Activated T-helper 1 cell treated with anti-CD3 and anti-CD28 coated beads, Interleukin-12 subunit alpha, Interleukin-12 subunit beta, Interleukin-2, Interleukin-4 antibody, amounts not matched to agents 30 ng/mL and 10 ng/mL and 1 ng/mL, durations not matched to agents 14 hours and 24 hours and 36 hours (primary cell): ENCODE measurements around the gene ITPKC. TPM values are rescaled to one million over a fixed set of nuclear protein-coding genes. Genes with fewer than 3 reads are reported as not detected.

ENCODE experiments used
- DNase-seq: peaks from one replicate; pipeline ENCODE4 v3.0.0; 2021; ENCODE audit warnings: low spot score
- H3K27ac Mint-ChIP-seq: one replicate; pipeline ENCODE4 v1.8.0; 2021; ENCODE audit warnings: mild to moderate bottlenecking, mixed read lengths
- H3K27me3 Mint-ChIP-seq: one replicate; pipeline ENCODE4 v1.8.0; 2022; ENCODE audit warnings: mild to moderate bottlenecking, moderate library complexity, mixed read lengths; ENCODE audit not compliant: insufficient read depth
- H3K36me3 Mint-ChIP-seq: one replicate; pipeline ENCODE4 v1.8.0; 2021; ENCODE audit warnings: low read depth, mixed read lengths
- H3K4me1 Mint-ChIP-seq: one replicate; pipeline ENCODE4 v1.8.0; 2021; ENCODE audit warnings: low read depth, mixed read lengths
- H3K4me3 Mint-ChIP-seq: one replicate; pipeline ENCODE4 v1.8.0; 2021; ENCODE audit warnings: mild to moderate bottlenecking, moderate library complexity, mixed read lengths
- H3K9me3 Mint-ChIP-seq: one replicate; pipeline ENCODE4 v1.8.0; 2021; ENCODE audit warnings: mixed read lengths
- intact Hi-C: fragments of 100-400 bp; cut with micrococcal nuclease; formaldehyde crosslinking; loops from one replicate; pipeline ENCODE4 v1.15.1; 2024
- total RNA-seq: library from RNA; stranded (reverse); gene quantifications from 2 replicates; pipeline ENCODE4 v1.2.3, GENCODE V29; 2022

Gene ITPKC
- total RNA-seq, 1 donor from 2014 or later: 8.7 TPM

DNA sequence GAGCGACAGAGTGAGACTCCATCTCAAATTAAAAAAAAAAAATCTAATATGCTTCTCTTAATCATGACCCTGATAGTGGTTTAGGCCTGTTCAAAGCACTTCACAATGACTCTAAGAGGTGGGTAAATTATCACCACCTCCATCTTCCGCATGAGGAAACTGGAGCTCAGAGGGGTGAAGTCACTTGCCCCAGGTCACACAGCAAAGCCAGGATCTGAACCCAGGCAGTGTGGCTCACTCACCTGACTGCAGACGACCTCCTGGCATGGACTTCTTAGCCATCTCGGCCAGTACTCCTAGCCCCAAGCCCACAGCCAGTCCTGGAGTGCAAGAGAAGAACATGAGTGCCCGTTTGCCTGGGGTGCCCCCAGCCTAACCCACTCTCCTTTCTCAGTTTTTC is 7.1 kb upstream of the ITPKC start:
- DNase-seq: no peak
- H3K27ac Mint-ChIP-seq: no peak overlapping the region
- H3K36me3 Mint-ChIP-seq: peaks cover 35% of the 10 kb centered on the region
- H3K9me3 Mint-ChIP-seq: no peaks in the 10 kb centered on the region
- no peak overlapping the region for H3K4me3 Mint-ChIP-seq
- peaks cover 25% of the 10 kb centered on the region for H3K4me1 Mint-ChIP-seq
- intact Hi-C loops: loop anchor here (10.0 kb wide), 1 partner anchor 245 kb away; the partner anchor contains the start of genes BLVRB and SPTBN4
- no peaks in the 10 kb centered on the region for H3K27me3 Mint-ChIP-seq

DNA sequence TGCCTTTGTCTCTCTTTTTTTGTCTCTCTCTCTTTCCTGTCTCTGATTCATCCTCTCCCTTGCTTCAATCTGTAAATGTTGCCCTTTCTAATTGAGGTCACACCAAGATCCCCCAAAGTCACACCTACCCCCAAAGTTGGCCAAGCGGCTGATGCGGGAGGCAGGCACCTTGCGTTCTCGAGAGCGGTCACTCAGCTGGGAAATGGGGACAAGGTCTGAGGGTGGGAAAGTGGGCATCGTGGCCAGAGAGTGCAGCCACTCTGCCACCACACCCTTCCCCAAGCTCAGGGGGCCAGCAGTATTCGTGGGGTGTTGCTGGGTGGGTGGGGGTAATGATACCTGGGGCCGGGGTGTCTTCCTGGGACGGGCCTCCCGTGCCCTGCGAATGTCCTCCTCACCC is 3.0 kb upstream of the ITPKC start:
- H3K27ac Mint-ChIP-seq: peak overlapping the region; percentile 95
- peaks cover 47% of the 10 kb centered on the region for H3K4me1 Mint-ChIP-seq
- no peak for DNase-seq
- peak overlapping the region; percentile 83 for H3K4me3 Mint-ChIP-seq
- H3K27me3 Mint-ChIP-seq: no peaks in the 10 kb centered on the region
- H3K36me3 Mint-ChIP-seq: peaks cover 26% of the 10 kb centered on the region
- intact Hi-C loops: loop anchor here (10.0 kb wide), 1 partner anchor 249 kb away; the partner anchor contains the start of genes BLVRB and SPTBN4
- no peaks in the 10 kb centered on the region for H3K9me3 Mint-ChIP-seq

DNA sequence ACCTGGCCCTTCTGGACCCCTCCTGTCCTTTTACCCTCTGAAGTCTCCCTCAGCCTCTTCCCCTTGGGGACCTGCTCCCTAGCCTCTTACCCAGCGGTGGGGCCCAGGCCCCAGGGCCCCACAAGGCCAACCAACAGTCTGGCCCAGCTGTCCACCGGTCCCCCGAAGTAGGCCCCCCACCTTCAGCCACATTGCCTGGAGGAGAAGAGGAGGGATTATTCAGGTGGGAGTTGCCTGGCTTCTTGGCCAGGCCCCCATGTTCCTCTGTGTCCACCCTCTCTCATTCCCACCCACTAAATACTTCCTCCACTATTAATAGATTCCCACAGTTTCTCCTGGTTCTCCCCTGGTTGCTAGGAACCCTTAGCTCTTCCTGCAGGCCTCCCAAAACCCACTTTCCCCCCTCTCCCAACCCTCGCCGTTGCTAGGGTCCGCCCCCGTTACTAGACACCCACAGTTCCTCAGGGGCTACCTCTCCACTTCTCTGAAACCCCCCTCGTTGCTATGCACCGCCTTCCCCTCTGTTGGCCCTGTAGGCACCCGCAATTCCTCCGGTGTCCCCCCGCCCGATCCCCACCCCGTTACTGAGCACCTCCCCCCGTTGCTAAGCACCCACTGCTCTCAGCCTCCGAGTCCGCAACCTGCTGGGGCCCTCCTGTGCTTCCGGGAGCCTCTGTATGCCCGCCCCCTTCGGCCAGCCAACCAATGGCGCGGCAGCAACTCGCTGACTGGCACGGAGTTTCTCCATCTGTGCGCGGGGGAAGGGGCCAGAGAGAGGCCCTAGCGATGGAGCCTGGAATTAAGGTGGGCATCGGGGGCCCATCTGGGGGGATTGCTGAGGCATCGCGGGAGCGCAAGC is 2.2 kb upstream of the ITPKC start:
- Mint-ChIP-seq H3K27ac (peak overlapping the region; percentile 95), H3K4me3 (peak overlapping the region; percentile 83), H3K9me3 (no peaks in the 10 kb centered on the region), H3K27me3 (no peaks in the 10 kb centered on the region), H3K36me3 (peaks cover 20% of the 10 kb centered on the region), H3K4me1 (peaks cover 42% of the 10 kb centered on the region)
- intact Hi-C loops: loop anchor here (1.0 to 10.0 kb wide), 8 partner anchors 24 to 1173 kb away; partner anchors contain the start of genes AKT2, BLVRB, C19orf47 and NUMBL
- peak; percentile 90 for DNase-seq

DNA sequence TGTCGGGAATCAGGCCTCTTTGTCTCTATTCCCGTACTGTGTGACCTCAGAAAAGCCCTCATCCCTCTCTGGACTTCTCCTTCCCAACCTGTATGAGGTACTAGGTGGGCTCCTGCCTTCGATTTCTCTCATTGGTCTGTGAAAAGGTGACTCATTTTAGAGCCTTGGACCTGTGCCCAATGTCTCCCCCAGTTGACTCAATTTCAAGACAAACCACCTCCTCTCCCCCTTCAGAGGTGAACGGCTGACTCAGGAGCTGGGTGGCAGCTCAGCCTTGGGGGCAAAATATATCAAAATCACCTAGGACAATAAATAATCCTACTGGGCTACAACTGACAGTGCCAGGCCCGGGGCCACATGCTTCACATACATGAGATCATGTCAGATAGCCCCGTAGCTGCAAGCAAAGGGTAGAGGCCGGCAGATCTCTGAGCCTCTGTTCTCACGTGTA is 856 bp upstream of the ITPKC start:
- peaks cover 49% of the 10 kb centered on the region for H3K4me1 Mint-ChIP-seq
- peak overlapping the region; percentile 83 for H3K4me3 Mint-ChIP-seq
- peaks cover 22% of the 10 kb centered on the region for H3K36me3 Mint-ChIP-seq
- peak; percentile 19 for DNase-seq
- intact Hi-C loops: loop anchor here (1.0 to 10.0 kb wide), 7 partner anchors 34 to 1171 kb away; partner anchors contain the start of genes ACTMAP, AKT2, BLVRB and C19orf47
- no peaks in the 10 kb centered on the region for H3K9me3 Mint-ChIP-seq
- peak overlapping the region; percentile 95 for H3K27ac Mint-ChIP-seq
- no peaks in the 10 kb centered on the region for H3K27me3 Mint-ChIP-seq

DNA sequence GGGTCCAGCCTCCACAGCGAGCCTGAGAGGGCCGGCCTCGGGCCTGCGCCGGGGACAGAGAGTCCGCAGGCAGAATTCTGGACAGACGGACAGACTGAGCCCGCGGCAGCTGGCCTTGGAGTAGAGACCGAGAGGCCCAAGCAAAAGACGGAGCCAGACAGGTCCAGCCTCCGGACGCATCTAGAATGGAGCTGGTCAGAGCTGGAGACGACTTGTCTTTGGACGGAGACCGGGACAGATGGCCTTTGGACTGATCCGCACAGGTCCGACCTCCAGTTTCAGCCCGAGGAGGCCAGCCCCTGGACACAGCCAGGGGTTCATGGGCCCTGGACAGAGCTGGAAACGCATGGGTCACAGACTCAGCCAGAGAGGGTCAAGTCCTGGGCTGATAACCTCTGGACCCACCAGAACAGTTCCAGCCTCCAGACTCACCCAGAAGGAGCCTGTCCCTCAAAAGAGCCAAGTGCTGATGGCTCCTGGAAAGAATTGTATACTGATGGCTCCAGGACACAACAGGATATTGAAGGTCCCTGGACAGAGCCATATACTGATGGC is 490 bp downstream of the ITPKC start:
- Mint-ChIP-seq H3K27ac (peak overlapping the region; percentile 68), H3K36me3 (peaks cover 21% of the 10 kb centered on the region), H3K9me3 (no peaks in the 10 kb centered on the region), H3K27me3 (no peaks in the 10 kb centered on the region), H3K4me3 (peak overlapping the region; percentile 97), H3K4me1 (peaks cover 49% of the 10 kb centered on the region)
- DNase-seq: peak; percentile 3
- intact Hi-C loops: loop anchor here (1.0 to 10.0 kb wide), 5 partner anchors 253 to 1170 kb away; partner anchors contain the start of genes AKT2, BLVRB, C19orf47 and PLD3

DNA sequence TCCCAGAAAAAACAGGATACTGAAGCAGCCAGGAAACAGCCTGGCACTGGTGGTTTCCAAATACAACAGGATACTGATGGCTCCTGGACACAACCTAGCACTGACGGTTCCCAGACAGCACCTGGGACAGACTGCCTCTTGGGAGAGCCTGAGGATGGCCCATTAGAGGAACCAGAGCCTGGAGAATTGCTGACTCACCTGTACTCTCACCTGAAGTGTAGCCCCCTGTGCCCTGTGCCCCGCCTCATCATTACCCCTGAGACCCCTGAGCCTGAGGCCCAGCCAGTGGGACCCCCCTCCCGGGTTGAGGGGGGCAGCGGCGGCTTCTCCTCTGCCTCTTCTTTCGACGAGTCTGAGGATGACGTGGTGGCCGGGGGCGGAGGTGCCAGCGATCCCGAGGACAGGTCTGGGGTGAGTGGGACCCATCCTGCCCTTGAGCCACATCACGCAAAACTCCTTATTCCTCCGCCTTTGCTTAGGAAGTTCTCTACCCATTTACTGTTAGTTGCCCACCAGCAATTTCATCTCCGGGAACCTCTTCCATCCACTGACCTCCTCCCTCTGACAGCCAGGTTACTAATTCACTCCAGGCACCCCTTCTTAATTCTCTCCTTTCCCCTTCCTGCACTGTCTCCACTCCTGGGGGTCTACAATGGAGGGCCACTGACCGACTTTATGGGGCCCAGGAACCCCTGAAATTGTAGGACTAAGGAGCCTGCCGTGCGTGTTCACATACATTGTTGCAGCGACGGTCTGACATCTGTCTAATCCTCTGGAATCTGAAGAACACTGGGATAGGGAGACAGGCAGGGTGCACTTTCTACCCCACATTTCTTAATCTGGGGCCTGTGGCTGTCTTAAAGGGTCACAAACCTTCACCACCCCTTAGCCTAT is 1.2 kb downstream of the ITPKC start:
- intact Hi-C loops: loop anchor here (1.0 to 10.0 kb wide), 5 partner anchors 253 to 1169 kb away; partner anchors contain the start of genes AKT2, BLVRB, C19orf47 and PLD3
- no peak for DNase-seq
- Mint-ChIP-seq H3K4me3 (peak overlapping the region; percentile 97), H3K9me3 (peaks cover under 1% of the 10 kb centered on the region), H3K27me3 (no peaks in the 10 kb centered on the region), H3K27ac (peak overlapping the region; percentile 94), H3K36me3 (peaks cover 21% of the 10 kb centered on the region), H3K4me1 (peaks cover 52% of the 10 kb centered on the region)

DNA sequence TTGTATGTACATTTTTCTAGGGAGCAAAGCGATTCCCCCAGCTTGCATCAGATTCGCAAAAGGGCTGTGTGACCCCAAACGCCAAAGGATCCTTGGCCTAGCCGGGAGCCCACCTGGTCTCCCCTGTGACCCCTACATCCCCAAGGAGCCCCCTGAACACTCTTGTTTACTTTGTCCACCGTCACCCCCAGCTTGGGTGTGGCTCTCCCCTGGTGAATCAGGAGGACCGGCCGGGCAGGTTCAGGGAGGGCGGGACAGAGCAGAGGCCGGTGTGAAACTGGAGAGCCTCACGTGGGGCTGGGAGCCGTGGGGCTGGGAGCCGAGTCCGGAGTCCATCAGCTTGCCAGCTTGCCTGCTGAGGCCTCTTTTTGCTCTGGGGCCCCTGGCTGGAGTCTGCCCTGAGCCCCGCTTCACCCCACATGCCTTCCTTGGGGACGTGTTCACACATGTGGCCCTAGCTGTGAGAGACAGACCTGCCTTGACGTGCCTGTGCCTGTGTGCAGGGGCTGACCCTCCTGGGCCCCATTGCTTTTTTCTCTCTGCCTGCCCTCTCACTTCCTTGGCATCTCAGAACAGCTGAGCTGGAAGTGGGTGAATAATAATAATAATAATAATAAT is 2.0 kb downstream of the ITPKC start:
- Mint-ChIP-seq H3K4me1 (peaks cover 49% of the 10 kb centered on the region), H3K9me3 (peaks cover 4% of the 10 kb centered on the region), H3K27ac (no peak overlapping the region), H3K27me3 (no peaks in the 10 kb centered on the region), H3K4me3 (peak overlapping the region; percentile 97), H3K36me3 (peaks cover 25% of the 10 kb centered on the region)
- intact Hi-C loops: loop anchor here (5.0 to 10.0 kb wide), 4 partner anchors 254 to 1168 kb away; partner anchors contain the start of genes AKT2, BLVRB, C19orf47 and PLD3
- no peak for DNase-seq

DNA sequence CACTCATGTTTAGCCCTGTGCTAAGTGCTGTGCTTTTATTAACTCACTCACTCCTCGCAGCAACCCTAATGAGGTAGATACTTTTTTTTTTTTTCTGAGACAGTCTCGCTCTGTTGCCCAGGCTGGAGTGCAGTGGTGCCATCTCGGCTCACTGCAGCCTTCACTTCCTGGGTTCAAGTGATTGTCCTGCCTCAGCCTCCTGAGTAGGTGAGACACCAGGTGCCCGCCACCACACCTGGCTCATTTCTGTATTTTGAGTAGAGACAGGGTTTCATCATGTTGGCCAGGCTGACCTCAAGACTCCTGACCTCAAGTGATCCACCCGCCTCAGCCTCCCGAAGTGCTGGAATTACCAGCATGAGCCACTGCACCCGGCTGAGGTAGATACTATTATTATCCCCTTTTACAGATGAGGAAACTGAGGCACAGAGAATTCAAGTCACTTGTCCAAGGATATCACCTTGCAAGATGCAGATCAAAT is 2.5 kb downstream of the ITPKC start:
- no peaks in the 10 kb centered on the region for H3K27me3 Mint-ChIP-seq
- DNase-seq: no peak
- no peak overlapping the region for H3K27ac Mint-ChIP-seq
- peaks cover 26% of the 10 kb centered on the region for H3K36me3 Mint-ChIP-seq
- peaks cover 45% of the 10 kb centered on the region for H3K4me1 Mint-ChIP-seq
- intact Hi-C loops: loop anchor here (5.0 to 10.0 kb wide), 4 partner anchors 255 to 1168 kb away; partner anchors contain the start of genes AKT2, BLVRB, C19orf47 and PLD3
- H3K4me3 Mint-ChIP-seq: peak overlapping the region; percentile 97
- peaks cover 4% of the 10 kb centered on the region for H3K9me3 Mint-ChIP-seq

DNA sequence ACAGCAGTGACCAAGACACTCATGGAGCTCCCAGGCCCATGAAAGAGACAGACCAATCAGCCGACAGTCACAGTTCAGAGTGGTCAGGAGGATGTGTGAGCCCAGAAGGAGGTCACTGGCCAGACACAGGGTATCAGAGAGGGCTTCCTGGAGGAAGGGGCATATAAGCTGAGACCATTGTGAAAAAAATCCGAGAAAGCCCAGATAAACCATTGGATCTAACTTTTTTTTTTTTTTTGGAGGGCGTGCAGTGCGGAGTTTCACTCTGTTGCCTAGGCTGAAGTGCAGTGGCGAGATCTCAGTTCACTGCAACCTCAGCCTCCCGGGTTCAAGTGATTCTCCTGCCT is 4.2 kb downstream of the ITPKC start:
- H3K36me3 Mint-ChIP-seq: peaks cover 31% of the 10 kb centered on the region
- intact Hi-C loops: no loop called here
- H3K4me3 Mint-ChIP-seq: no peak overlapping the region
- no peak overlapping the region for H3K27ac Mint-ChIP-seq
- H3K27me3 Mint-ChIP-seq: no peaks in the 10 kb centered on the region
- peaks cover 29% of the 10 kb centered on the region for H3K4me1 Mint-ChIP-seq
- no peak for DNase-seq
- peaks cover 4% of the 10 kb centered on the region for H3K9me3 Mint-ChIP-seq

DNA sequence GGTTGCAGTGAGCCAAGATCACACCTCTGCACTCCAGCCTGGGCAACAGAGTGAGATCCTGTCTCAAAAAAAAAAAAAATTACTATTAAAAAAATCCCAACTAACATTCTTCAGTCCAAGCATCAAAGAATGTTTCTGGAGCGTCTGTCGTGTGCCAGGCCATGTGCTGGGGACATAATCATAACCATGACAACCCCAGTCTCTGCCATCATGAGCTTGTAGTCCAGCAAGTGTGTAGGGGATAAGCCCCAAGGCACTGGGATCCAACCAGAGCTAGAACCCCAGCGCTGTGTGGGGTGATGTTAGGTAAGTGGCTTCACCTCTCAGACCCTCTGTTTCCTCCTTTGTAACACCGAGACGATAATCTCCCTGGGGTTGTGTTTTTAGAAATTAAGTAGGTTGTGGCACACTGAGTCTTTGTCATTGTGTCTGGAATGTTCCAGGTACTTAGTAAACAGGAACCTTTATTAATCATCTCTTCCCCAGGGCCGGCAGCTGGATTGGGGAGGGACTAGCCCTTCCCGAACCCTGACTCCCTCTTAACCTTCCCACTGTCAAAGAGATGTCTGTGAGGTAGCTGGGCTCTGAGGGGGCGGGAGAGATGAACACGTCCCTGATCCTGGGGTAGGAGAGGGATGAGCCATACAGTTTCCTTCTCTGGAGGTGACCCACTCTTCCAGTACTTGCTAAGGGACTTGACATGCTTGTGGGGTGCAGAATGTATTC is 5.2 kb downstream of the ITPKC start:
- peaks cover 4% of the 10 kb centered on the region for H3K9me3 Mint-ChIP-seq
- H3K36me3 Mint-ChIP-seq: peaks cover 35% of the 10 kb centered on the region
- no peaks in the 10 kb centered on the region for H3K27me3 Mint-ChIP-seq
- no peak overlapping the region for H3K4me3 Mint-ChIP-seq
- peaks cover 24% of the 10 kb centered on the region for H3K4me1 Mint-ChIP-seq
- DNase-seq: no peak
- intact Hi-C loops: no loop called here
- H3K27ac Mint-ChIP-seq: no peak overlapping the region

DNA sequence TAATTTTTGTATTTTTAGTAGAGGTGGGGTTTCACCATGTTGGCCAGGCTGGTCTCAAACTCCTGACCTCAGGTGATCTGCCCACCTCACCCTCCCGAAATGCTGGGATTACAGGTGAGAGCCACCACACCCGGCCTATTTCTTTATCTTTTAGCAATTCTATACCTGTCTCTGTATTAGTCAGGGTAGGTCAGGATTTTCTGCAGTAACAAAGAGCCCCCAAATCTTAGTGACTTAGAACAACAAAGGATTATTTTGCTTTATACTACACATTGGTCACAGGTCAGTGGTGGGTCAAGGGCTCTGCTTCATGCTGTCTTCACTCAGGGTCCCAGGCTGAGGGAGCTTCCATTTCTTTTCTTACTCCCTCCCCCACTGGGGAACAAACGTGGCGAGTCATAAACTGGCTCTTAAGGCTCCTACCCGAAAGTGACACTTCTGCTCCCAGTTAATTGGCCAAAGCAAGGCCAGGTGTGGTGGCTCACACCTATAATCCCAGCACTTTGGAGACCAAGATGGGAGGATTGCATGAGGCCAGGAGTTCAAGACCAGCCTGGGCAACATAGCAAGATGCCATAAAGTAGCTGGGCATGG is 6.8 kb downstream of the ITPKC start:
- peaks cover 18% of the 10 kb centered on the region for H3K4me1 Mint-ChIP-seq
- peaks cover 4% of the 10 kb centered on the region for H3K9me3 Mint-ChIP-seq
- DNase-seq: no peak
- peaks cover 35% of the 10 kb centered on the region for H3K36me3 Mint-ChIP-seq
- peak overlapping the region; percentile 25 for H3K27ac Mint-ChIP-seq
- intact Hi-C loops: no loop called here
- H3K27me3 Mint-ChIP-seq: no peaks in the 10 kb centered on the region
- H3K4me3 Mint-ChIP-seq: no peak overlapping the region
